BE2C (cell line): Measurements from ENCODE around the gene TNRC6A.
"Not testable (repeated sequence)": the region's sequence is repeated elsewhere in the genome, so short reads cannot be mapped to it uniquely, and the experiment has no call there.

ENCODE experiments used
- DNase-seq: peaks from one replicate; pipeline ENCODE4 v3.0.0-alpha.2; 2020
- H3K27me3 ChIP-seq: fragments of 250-450 bp; sonication (Bioruptor Pico); 2 replicates; pipeline ENCODE4 v1.5.1; 2020; ENCODE audit warnings: mild to moderate bottlenecking
- H3K36me3 ChIP-seq: fragments of 250-450 bp; sonication (Bioruptor Pico); 2 replicates; pipeline ENCODE4 v1.5.1; 2020; ENCODE audit warnings: mild to moderate bottlenecking
- H3K4me1 ChIP-seq: fragments of 250-450 bp; sonication (Bioruptor Pico); 2 replicates; pipeline ENCODE4 v1.5.1; 2020
- H3K4me3 ChIP-seq: 2 replicates; pipeline ENCODE4 v1.5.1; 2011; ENCODE audit warnings: low read depth, low read length
- H3K9me3 ChIP-seq: fragments of 250-450 bp; sonication (Bioruptor Pico); 2 replicates; pipeline ENCODE4 v1.5.1; 2020
- TF ChIP-seq, protein P1 (sequence below): IDR thresholded peaks from 2 replicates; pipeline ENCODE4 v1.5.1; 2012; ENCODE audit warnings: mild to moderate bottlenecking, low read depth, low read length

The TNRC6A gene

DNA sequence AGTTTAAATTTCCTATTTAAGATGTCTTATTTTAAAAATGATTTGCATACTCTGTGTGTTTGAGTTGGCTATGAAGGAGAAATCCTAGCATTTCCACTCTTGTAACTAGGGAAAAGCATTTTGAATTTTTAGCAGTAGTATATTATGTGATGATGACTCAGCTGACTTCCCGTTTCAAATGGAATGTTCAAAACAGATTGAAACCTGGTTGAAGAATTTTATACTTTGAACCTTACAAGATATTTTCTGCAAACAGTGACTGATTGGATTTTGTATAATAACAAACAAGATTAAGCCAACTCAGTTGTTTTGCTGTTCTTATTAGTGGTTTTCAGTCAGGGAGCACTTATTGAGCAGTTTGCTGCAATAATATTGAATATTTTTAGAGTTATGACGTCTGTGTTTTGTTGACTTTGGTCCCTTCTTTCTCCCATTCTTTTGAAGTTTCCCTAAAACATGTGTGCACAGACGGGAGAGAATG lies 8.0 kb downstream of the TNRC6A start:
- Histone ChIP-seq H3K36me3 (peaks cover 30% of the 10 kb centered on the region), H3K4me1 (peaks cover 3% of the 10 kb centered on the region), H3K4me3 (no peak overlapping the region), H3K9me3 (no peaks in the 10 kb centered on the region), H3K27me3 (no peaks in the 10 kb centered on the region)
- TF ChIP-seq, protein P1, sequence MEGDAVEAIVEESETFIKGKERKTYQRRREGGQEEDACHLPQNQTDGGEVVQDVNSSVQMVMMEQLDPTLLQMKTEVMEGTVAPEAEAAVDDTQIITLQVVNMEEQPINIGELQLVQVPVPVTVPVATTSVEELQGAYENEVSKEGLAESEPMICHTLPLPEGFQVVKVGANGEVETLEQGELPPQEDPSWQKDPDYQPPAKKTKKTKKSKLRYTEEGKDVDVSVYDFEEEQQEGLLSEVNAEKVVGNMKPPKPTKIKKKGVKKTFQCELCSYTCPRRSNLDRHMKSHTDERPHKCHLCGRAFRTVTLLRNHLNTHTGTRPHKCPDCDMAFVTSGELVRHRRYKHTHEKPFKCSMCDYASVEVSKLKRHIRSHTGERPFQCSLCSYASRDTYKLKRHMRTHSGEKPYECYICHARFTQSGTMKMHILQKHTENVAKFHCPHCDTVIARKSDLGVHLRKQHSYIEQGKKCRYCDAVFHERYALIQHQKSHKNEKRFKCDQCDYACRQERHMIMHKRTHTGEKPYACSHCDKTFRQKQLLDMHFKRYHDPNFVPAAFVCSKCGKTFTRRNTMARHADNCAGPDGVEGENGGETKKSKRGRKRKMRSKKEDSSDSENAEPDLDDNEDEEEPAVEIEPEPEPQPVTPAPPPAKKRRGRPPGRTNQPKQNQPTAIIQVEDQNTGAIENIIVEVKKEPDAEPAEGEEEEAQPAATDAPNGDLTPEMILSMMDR = no peak
- no peak for DNase-seq

DNA sequence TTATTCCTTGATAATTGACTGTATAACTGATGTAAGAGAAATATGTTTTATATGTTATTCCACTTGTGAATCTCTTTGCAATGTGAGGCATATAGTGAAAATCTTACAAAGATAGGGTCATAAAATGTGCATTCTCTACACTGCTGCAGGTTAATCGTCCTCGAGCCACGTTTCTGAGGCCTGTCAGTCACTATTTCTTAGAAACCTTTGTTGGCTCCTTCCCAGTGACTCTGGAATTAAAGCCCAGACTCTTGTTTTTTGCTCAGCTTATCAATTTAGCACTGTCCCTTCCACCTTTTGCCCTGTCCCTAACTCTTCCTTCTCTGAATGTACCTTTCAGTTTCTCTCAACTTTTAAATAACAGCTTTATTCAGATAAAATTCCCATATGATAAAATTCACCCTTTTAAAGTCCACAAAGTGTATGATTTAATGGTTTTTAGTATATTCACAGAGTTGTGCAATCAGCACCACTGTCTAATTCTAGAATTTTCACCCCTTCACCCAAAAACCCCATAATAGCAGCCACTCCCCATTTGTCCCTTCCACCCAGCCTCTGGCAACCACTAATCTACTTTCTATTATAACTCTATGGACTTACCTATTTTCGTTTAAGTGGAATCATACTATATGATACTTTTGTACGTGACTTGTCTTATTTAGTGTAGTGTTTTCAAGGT lies 8.6 kb downstream of the TNRC6A start:
- Histone ChIP-seq H3K27me3 (no peaks in the 10 kb centered on the region), H3K36me3 (peaks cover 24% of the 10 kb centered on the region), H3K4me1 (peaks cover 3% of the 10 kb centered on the region), H3K9me3 (no peaks in the 10 kb centered on the region), H3K4me3 (no peak overlapping the region)
- no peak for DNase-seq
- TF ChIP-seq, protein P1 = no peak

DNA sequence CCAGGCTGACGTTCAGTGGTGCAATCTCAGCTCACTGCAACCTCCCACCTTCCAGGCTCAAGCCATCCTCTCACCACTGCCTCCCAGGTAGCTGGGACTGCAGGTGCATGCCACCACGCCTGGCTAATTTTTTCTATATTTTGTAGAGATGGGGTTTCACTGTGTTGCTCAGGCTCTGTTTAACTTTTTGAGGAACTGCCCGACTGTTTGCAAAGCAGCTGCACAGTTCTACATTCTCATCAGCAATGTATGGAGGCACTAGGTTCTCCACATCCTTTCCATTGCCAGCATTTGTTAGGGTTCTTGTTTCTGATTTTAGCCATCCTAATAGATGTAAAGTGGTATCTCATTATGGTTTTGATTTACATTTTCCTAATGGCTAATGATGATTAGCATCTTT lies 9.4 kb downstream of the TNRC6A start:
- Histone ChIP-seq H3K9me3 (no peaks in the 10 kb centered on the region), H3K36me3 (peaks cover 16% of the 10 kb centered on the region), H3K4me1 (peaks cover 3% of the 10 kb centered on the region), H3K4me3 (no peak overlapping the region), H3K27me3 (no peaks in the 10 kb centered on the region)
- DNase-seq = no peak
- TF ChIP-seq, protein P1 = no peak

DNA sequence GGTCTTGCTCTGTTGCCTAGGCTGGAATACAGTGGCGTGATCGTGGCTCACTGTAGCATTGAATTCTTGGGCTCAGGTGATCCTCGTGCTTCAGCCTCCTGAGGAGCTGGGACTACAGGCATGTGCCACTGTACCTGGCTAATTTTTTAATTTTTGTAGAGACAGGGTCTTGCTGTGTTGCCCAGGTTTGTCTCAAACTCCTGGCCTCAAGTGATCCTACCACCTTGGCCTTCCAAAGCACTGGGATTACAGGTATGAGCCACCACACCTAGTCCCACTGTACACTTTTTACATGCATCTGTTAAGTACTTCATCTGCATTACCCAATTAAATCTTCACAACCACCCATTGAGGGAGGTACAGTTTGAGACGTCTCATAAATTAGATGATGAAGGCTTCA lies 12.4 kb downstream of the TNRC6A start:
- Histone ChIP-seq H3K36me3 (peaks cover 14% of the 10 kb centered on the region; the same call in 1 of the 2 replicates), H3K27me3 (no peaks in the 10 kb centered on the region), H3K4me3 (no peak overlapping the region), H3K4me1 (peaks cover 8% of the 10 kb centered on the region), H3K9me3 (no peaks in the 10 kb centered on the region)
- TF ChIP-seq, protein P1 = no peak
- no peak for DNase-seq

DNA sequence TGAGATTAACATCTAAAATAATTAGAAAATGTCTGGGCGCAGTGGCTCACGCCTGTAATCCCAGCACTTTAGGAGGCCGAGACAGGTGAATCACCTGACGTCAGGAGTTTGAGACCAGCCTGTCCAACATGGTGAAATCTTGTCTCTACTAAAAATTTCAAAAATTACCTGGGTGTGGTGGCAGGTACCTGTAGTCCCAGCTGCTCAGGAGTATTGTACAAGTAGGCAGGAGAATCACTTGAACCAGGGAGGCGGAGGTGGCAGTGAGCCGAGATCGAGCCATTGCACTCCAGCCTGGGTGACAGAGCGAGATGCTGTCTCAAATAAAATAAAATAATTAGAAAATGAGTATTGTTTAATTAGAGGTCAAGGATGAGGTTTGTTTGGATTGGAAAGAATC lies 13.2 kb downstream of the TNRC6A start:
- H3K36me3 ChIP-seq = peaks cover 14% of the 10 kb centered on the region; the same call in 1 of the 2 replicates
- H3K4me1 ChIP-seq = peaks cover 12% of the 10 kb centered on the region

DNA sequence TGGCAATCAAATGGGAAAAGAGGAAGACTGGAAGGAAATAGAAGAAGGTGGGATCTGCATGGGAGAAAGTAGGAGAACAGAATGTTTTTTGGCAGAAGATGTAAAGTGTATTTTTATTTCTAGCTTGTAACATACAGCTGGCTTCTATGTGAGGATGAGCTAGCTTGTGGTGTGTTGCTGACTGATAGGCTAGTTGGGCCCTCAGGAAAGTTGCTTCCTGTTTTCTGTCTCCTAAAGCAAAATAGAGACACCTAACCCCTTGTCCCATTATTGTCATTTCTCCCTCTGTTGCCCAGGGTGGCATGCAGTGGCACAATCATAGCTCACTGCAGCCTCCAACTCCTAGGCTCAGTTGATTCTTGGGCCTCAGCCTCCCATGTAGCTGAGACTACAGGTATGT lies 15.9 kb downstream of the TNRC6A start:
- TF ChIP-seq, protein P1 = no peak
- Histone ChIP-seq H3K4me1 (peaks cover 12% of the 10 kb centered on the region), H3K27me3 (no peaks in the 10 kb centered on the region), H3K36me3 (0 out of 2 replicates have a peak, but pooled peaks cover 8% of the 10 kb centered on the region), H3K9me3 (no peaks in the 10 kb centered on the region), H3K4me3 (no peak overlapping the region)
- no peak for DNase-seq

More for the DNA sequence above, 13.2 kb downstream of the TNRC6A start:
- not testable (repeated sequence) for H3K9me3 ChIP-seq, H3K27me3 ChIP-seq, H3K4me3 ChIP-seq, DNase-seq
